Endothelial cell of umbilical vein (primary cell): ENCODE results near the gene PLP2. TPM values are rescaled to one million over a fixed set of nuclear protein-coding genes. Genes with fewer than 3 reads are reported as not detected.

Experiments
- polyA plus RNA-seq, 4 experiments: library from polyadenylated mRNA; depleted of rRNA in 3 of 4; stranded (reverse) in 3 of 4; unstranded in 1 of 4; fragments of >200 nt; gene quantifications; 2 replicates each; pipeline versions ENCODE4 v1.2.1 to v1.2.3, GENCODE V29; 2011 to 2012; ENCODE audit warnings: missing spikeins in 1 of 4
- small RNA-seq: library from RNA; depleted of rRNA; stranded (forward); fragments of <200 nt; gene quantifications from one replicate; pipeline ENCODE3, GENCODE V24; 2012; ENCODE audit warnings: low replicate concordance, low read depth; ENCODE audit not compliant: insufficient read depth, insufficient read length
- total RNA-seq: library from RNA; stranded (reverse); gene quantifications from 2 replicates; pipeline ENCODE4 v1.2.3, GENCODE V29; 2021

PLP2 gene
- total and polyA plus RNA-seq, 2 donors (not counting 3 experiments of a cell fraction or from before 2014, with no cell fraction given) = 153 to 277 TPM

Small RNA genes within 50 kb of the gene (small RNA-seq; reads per million reads assigned to genes)
- gene RN7SL262P = not detected

Other genes starting within 250 kb of the PLP2 start
- 41.0 and 44.3 TPM in 2 replicates for gene OTUD5, start 214.3 kb upstream of the PLP2 start, total RNA-seq
- 44.6 and 46.3 TPM in 2 replicates for gene OTUD5, start 214.3 kb upstream of the PLP2 start, polyA plus RNA-seq
- 0.67 and 1.3 TPM in 2 replicates for gene KCND1, start 200.1 kb upstream of the PLP2 start, total RNA-seq
- gene KCND1, start 200.1 kb upstream of the PLP2 start, polyA plus RNA-seq = 0.54 and 1.1 TPM in 2 replicates
- gene GRIPAP1, start 169.6 kb upstream of the PLP2 start, total RNA-seq = 48.5 and 49.4 TPM in 2 replicates
- 19.0 and 25.3 TPM in 2 replicates for gene GRIPAP1, start 169.6 kb upstream of the PLP2 start, polyA plus RNA-seq
- gene TFE3, start 128.5 kb upstream of the PLP2 start, total RNA-seq = 35.5 and 37.1 TPM in 2 replicates
- 22.3 and 26.8 TPM in 2 replicates for gene TFE3, start 128.5 kb upstream of the PLP2 start, polyA plus RNA-seq
- gene CCDC120, start 112.9 kb upstream of the PLP2 start, total RNA-seq = 5.7 and 6.4 TPM in 2 replicates
- gene CCDC120, start 112.9 kb upstream of the PLP2 start, polyA plus RNA-seq = 2.8 and 3.1 TPM in 2 replicates
- gene PRAF2, start 97.9 kb upstream of the PLP2 start, total RNA-seq = 41.6 and 45.4 TPM in 2 replicates
- 36.2 and 40.1 TPM in 2 replicates for gene PRAF2, start 97.9 kb upstream of the PLP2 start, polyA plus RNA-seq
- gene WDR45, start 92.0 kb upstream of the PLP2 start, total RNA-seq = 29.9 and 32.2 TPM in 2 replicates
- 70.4 and 73.1 TPM in 2 replicates for gene WDR45, start 92.0 kb upstream of the PLP2 start, polyA plus RNA-seq
- gene GPKOW, start 48.2 kb upstream of the PLP2 start, total RNA-seq = 21.3 and 22.6 TPM in 2 replicates
- 17.5 and 22.1 TPM in 2 replicates for gene GPKOW, start 48.2 kb upstream of the PLP2 start, polyA plus RNA-seq
- gene MAGIX, start 9.1 kb upstream of the PLP2 start, total RNA-seq = 0.48 and 0.77 TPM in 2 replicates
- 0.88 and 0.94 TPM in 2 replicates for gene MAGIX, start 9.1 kb upstream of the PLP2 start, polyA plus RNA-seq
- gene PRICKLE3, start 14.5 kb downstream of the PLP2 start, total RNA-seq = 9.6 and 15.0 TPM in 2 replicates
- gene PRICKLE3, start 14.5 kb downstream of the PLP2 start, polyA plus RNA-seq = 6.8 and 8.6 TPM in 2 replicates
- 0.46 and 0.77 TPM in 2 replicates for gene SYP, start 28.3 kb downstream of the PLP2 start, total RNA-seq
- 0.11 and 0.21 TPM in 2 replicates for gene SYP, start 28.3 kb downstream of the PLP2 start, polyA plus RNA-seq
- gene CACNA1F, start 61.4 kb downstream of the PLP2 start, total RNA-seq = not detected in 2 replicates
- gene CACNA1F, start 61.4 kb downstream of the PLP2 start, polyA plus RNA-seq = not detected in 2 replicates
- gene CCDC22, start 63.6 kb downstream of the PLP2 start, total RNA-seq = 13.2 and 14.8 TPM in 2 replicates
- 19.2 and 21.5 TPM in 2 replicates for gene CCDC22, start 63.6 kb downstream of the PLP2 start, polyA plus RNA-seq
- gene FOXP3, start 92.8 kb downstream of the PLP2 start, total RNA-seq = not detected in 2 replicates
- 0.06 and 0.08 TPM in 2 replicates for gene FOXP3, start 92.8 kb downstream of the PLP2 start, polyA plus RNA-seq
- gene PPP1R3F, start 97.9 kb downstream of the PLP2 start, total RNA-seq = 2.1 and 2.5 TPM in 2 replicates
- gene PPP1R3F, start 97.9 kb downstream of the PLP2 start, polyA plus RNA-seq = 1.5 and 1.6 TPM in 2 replicates
- not detected in 2 replicates for gene GAGE10, start 131.7 kb downstream of the PLP2 start, total RNA-seq
- gene GAGE10, start 131.7 kb downstream of the PLP2 start, polyA plus RNA-seq = not detected in 2 replicates
- not detected in 2 replicates for gene GAGE12J, start 150.1 kb downstream of the PLP2 start, total RNA-seq
- not detected in 2 replicates for gene GAGE12J, start 150.1 kb downstream of the PLP2 start, polyA plus RNA-seq
- not detected in 2 replicates for gene GAGE13, start 159.7 kb downstream of the PLP2 start, total RNA-seq
- gene GAGE13, start 159.7 kb downstream of the PLP2 start, polyA plus RNA-seq = not detected in 2 replicates